ENCODE results near the gene OR2C3.
"Not testable (repeated sequence)": the region's sequence is repeated elsewhere in the genome, so short reads cannot be mapped to it uniquely, and the experiment has no call there.

Gene OR2C3

DNA sequence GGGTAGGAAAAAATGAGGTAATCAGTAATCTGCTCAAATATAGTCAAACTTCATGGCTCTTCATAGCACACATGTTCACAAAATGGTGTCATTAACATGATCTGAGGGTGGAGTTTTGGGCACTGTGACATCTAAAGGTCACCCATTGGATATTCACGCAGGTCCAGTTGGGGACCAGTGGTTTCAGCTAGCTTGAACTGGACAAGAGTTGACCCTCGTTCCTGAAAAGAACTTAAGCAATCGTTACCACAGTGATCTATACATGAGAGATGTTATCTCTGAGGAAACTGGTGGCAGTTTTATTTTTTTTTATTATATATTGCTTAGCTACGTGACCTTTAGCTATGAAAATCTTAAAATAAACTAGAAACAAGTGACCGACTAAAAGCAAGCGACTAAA, 3.0 kb upstream of the OR2C3 start:
- DNase-seq (ENCODE audit: low spot score) = no peak
- TF ChIP-seq, protein P1, sequence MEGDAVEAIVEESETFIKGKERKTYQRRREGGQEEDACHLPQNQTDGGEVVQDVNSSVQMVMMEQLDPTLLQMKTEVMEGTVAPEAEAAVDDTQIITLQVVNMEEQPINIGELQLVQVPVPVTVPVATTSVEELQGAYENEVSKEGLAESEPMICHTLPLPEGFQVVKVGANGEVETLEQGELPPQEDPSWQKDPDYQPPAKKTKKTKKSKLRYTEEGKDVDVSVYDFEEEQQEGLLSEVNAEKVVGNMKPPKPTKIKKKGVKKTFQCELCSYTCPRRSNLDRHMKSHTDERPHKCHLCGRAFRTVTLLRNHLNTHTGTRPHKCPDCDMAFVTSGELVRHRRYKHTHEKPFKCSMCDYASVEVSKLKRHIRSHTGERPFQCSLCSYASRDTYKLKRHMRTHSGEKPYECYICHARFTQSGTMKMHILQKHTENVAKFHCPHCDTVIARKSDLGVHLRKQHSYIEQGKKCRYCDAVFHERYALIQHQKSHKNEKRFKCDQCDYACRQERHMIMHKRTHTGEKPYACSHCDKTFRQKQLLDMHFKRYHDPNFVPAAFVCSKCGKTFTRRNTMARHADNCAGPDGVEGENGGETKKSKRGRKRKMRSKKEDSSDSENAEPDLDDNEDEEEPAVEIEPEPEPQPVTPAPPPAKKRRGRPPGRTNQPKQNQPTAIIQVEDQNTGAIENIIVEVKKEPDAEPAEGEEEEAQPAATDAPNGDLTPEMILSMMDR (IDR thresholded peaks at IDR 0.05; ENCODE audit: extremely low read depth, missing control alignments) = no peak

DNA sequence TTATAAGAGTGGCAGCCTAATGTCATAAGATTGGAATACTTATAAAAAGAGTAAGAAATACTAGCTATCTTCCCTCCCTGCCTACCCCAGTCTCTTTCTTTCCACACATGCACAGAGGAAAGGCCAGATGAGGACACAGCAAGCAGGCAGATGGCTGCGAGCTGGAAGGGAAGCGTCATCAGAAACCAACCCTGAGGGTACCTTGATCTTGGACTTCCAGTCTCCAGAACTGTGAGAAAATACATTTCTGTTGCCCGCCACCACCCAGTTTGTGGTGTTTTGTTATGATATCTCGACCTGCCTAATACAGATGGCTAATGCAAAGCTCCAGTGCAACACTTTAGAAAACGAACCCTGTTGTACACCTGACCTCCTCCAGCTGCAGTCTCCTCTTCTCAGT, 2.3 kb upstream of the OR2C3 start:
- TF ChIP-seq, protein P1 (IDR thresholded peaks at IDR 0.05; ENCODE audit: extremely low read depth, missing control alignments) = no peak
- DNase-seq (ENCODE audit: low spot score) = no peak

DNA sequence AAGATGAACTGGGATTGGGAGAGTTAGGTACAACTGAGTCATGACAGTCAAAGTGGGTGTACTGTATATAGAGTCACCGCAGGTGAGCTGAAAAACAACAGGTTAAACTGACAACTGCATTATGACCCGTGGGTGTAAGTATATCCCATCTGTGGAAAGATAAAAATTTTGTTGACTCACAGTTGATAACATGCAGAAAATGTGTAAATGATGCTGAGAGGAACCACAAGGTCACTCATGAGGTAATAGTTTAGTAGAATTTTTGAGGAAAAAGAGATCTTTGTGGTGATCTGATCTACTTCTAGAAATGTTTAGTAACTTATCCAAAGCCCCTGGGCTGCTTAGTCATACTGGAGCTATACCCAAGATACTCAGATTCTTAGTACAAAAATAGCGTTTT, 838 bp downstream of the OR2C3 start:
- TF ChIP-seq, protein P1 (IDR thresholded peaks at IDR 0.05; ENCODE audit: extremely low read depth, missing control alignments) = no peak
- DNase-seq (ENCODE audit: low spot score) = no peak

DNA sequence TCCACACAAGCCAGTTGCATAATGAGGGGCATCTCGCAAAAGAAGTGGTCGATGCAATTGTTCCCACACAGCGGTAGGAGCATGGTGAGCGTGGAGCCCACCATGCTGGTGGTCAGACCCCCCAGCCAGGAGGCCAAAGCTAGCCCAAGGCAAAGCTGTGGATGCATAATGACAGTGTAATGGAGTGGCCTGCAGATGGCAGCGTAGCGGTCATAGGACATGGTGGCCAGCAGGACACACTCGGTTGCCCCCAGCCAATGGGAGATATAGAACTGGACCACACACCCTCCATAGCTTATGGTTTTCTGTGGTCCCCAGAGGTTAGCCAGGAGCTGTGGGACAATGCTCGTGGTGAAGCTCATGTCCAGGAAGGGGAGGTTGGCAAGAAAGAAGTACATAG, 4.3 kb downstream of the OR2C3 start:
- no peak for DNase-seq (ENCODE audit: low spot score)

DNA sequence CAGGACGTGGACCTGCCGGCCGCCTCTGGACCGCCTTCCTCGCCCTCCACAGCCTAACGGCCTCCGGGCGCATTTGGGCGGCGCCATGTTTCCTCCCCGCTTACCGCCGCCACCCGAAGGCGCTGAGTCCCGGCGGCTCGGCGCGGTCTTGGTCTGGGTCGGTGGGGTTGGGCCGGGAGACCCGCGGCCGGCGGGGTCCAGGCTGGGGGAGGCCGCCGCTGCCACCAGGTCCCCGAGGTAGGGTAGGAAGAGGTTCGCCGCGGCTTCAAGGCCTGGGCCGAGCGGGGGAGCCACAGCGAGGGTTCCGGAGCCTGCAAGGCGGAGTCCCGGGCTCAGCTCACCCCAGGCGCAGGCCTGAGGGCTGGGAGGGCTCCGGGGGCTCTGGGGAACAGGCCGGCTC, 5.5 kb downstream of the OR2C3 start:
- TF ChIP-seq, protein P1 (IDR thresholded peaks at IDR 0.05; ENCODE audit: extremely low read depth, missing control alignments) = no peak
- no peak for DNase-seq (ENCODE audit: low spot score)

More for the DNA sequence above, 4.3 kb downstream of the OR2C3 start:
- TF ChIP-seq, protein P1 (IDR thresholded peaks at IDR 0.05; ENCODE audit: extremely low read depth, missing control alignments) = no peak

DNA sequence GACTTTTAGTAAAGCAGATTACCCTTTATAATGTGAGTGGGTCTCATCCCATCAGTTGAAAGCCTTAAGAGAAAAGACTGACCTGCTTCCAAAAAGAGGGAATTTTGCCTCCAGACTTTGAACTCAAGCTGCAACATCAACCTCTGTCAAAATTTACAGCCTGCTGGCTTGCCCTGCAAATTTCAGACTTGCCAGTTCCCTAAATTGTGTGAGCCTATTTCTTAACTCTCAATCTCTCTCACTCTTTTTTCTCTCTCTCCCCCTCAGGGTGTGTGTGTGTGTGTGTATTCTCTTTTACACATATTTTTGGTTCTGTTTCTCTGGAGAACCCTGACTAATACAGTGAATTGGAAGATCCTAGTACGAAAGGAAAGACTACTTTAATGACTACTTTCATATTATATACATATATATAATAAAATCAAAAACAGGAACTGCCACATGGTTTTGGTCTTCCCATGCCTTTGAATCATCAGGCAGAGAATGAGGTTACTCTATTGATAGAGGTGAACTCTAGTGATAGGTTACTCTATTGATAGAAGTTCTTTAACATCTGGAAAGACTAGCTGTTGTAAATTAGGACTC, 6.4 kb downstream of the OR2C3 start:
- no peak for DNase-seq (ENCODE audit: low spot score)
- TF ChIP-seq, protein P1 (IDR thresholded peaks at IDR 0.05; ENCODE audit: extremely low read depth, missing control alignments) = no peak

DNA sequence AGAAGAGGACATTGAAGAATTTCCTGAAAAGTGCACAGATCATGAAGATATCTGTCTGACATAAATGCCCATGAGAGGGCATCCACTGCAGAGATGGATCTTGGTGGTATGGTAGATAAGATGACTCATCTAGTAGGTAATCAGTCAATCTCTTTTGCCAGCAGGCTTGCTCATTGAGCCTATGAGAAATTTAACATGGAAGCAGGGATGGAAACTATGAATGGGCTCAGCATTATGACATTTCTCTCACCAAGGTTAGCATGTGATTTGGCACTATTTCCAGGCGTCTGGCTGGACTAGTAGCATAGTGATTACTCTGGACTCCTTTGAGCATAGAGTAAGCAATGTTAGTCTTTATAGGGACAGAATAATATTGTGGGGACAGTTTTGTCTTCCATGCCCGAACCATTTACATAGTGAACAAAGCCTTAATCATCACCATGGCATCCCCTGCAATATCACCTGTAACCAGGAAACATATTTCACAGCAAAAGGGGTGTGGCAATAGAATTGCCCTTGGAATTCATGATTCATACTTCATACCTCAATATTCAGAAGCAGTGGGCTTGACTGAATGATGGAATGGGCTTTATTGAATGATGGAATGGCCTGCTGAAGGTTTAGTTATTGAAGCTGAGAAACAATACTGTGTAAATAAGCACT, 7.3 kb downstream of the OR2C3 start:
- DNase-seq (ENCODE audit: low spot score) = no peak

DNA sequence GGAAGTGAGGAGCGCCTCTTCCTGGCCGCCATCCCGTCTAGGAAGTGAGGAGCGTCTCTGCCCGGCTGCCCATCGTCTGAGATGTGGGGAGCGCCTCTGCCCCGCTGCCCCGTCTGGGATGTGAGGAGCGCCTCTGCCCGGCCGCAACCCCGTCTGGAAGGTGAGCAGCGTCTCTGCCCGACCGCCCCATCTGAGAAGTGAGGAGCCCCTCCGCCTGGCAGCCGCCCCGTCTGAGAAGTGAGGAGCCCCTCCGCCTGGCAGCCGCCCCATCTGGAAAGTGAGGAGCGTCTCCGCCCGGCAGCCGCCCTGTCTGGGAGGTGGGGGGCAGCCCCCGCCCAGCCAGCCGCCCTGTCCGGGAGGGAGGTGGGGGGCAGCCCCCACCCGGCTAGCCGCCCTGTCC, 14.4 kb downstream of the OR2C3 start:
- DNase-seq (ENCODE audit: low spot score) = not testable (repeated sequence)

More for the DNA sequence above, 7.3 kb downstream of the OR2C3 start:
- TF ChIP-seq, protein P1 (IDR thresholded peaks at IDR 0.05; ENCODE audit: extremely low read depth, missing control alignments) = no peak
